Central memory CD4-positive, alpha-beta T cell (primary cell): ENCODE measurements around the gene IL33.
"Not testable (repeated sequence)": the region's sequence is repeated elsewhere in the genome, so short reads cannot be mapped to it uniquely, and the experiment has no call there.

Source experiments
- DNase-seq: peaks from one replicate; pipeline ENCODE4 v3.0.0; 2022
- total RNA-seq, 3 experiments: gene quantifications; one replicate each; lab custom pipeline; 2026; lab: John Stamatoyannopoulos, UW

IL33 gene
- 0 reads per million in 3 experiments for total RNA-seq

GRCh38 chr9:6215562-6215961 lies at the start of gene IL33:
Gene IL33, plus strand, starts transcription at chr9:6215807. Its CDS starts 25,888 bp downstream, at chr9:6241695.
- DNase-seq: no peak

GRCh38 chr9:6171667-6172066 lies 43.9 kb upstream of the IL33 start:
- DNase-seq: no peak

GRCh38 chr9:6173914-6174313 lies 41.7 kb upstream of the IL33 start:
- DNase-seq: no peak

- not testable (repeated sequence) for DNase-seq
Measured at GRCh38 chr9:6182549-6183226, 32.9 kb upstream of the IL33 start.

- no peak for DNase-seq
Measured at GRCh38 chr9:6183227-6183551, 32.4 kb upstream of the IL33 start.

GRCh38 chr9:6183627-6184026 lies 32.0 kb upstream of the IL33 start:
- no peak for DNase-seq

GRCh38 chr9:6184749-6185645 lies 30.6 kb upstream of the IL33 start:
- DNase-seq: no peak

GRCh38 chr9:6186691-6187090 lies 28.9 kb upstream of the IL33 start:
- DNase-seq: no peak

- no peak for DNase-seq
Measured at GRCh38 chr9:6187272-6187671, 28.3 kb upstream of the IL33 start.

- DNase-seq: no peak
Measured at GRCh38 chr9:6188466-6188865, 27.1 kb upstream of the IL33 start.

GRCh38 chr9:6188906-6189305 lies 26.7 kb upstream of the IL33 start:
- DNase-seq: no peak

GRCh38 chr9:6194934-6195333 lies 20.7 kb upstream of the IL33 start:
- no peak for DNase-seq

GRCh38 chr9:6195714-6196360 lies 19.8 kb upstream of the IL33 start:
- no peak for DNase-seq

- no peak for DNase-seq
Measured at GRCh38 chr9:6197330-6197729, 18.3 kb upstream of the IL33 start.

- DNase-seq: no peak
Measured at GRCh38 chr9:6198251-6198650, 17.4 kb upstream of the IL33 start.

GRCh38 chr9:6199596-6199995 lies 16.0 kb upstream of the IL33 start:
- DNase-seq: no peak

- no peak for DNase-seq
Measured at GRCh38 chr9:6200761-6201160, 14.8 kb upstream of the IL33 start.

- no peak for DNase-seq
Measured at GRCh38 chr9:6209966-6210365, 5.6 kb upstream of the IL33 start.

GRCh38 chr9:6212722-6213375 lies 2.8 kb upstream of the IL33 start:
- DNase-seq: no peak

- no peak for DNase-seq
Measured at GRCh38 chr9:6214434-6214833, 1.2 kb upstream of the IL33 start.

GRCh38 chr9:6214903-6215302 lies 704 bp upstream of the IL33 start:
- DNase-seq: no peak

GRCh38 chr9:6216002-6216401 lies 395 bp downstream of the IL33 start:
- DNase-seq: no peak

GRCh38 chr9:6216951-6217350 lies 1.3 kb downstream of the IL33 start:
- no peak for DNase-seq
